GM13976 (cell line): ENCODE data around the gene ZSWIM6.
A peak's percentile ranks its signal among the peaks of the same experiment; 100 is the strongest.

ENCODE experiments used
- DNase-seq: peaks from one replicate; pipeline ENCODE4 v3.0.0; 2012; ENCODE audit warnings: low spot score
- CTCF ChIP-seq: IDR thresholded peaks from 2 replicates; pipeline ENCODE4 v1.5.1; 2012; ENCODE audit warnings: borderline replicate concordance, mild to moderate bottlenecking; ENCODE audit not compliant: insufficient read depth; ENCODE audit errors: extremely low read depth, missing control alignments, control extremely low read depth
- in situ Hi-C: fragments of 300-500 bp; cut with MboI; formaldehyde crosslinking; loops from one replicate; pipeline ENCODE4 v1.12.0; 2022; ENCODE audit warnings: low sequenced_read_pairs, mixed read lengths, inconsistent platforms; ENCODE audit not compliant: unreplicated experiment

ZSWIM6 gene

GRCh38 chr5:61311836-61312808 is 19.9 kb upstream of the ZSWIM6 start:
- in situ Hi-C loops, result no loop called here
- DNase-seq, result no peak
- TF ChIP-seq CTCF, result no peak

GRCh38 chr5:61313960-61314681 is 17.9 kb upstream of the ZSWIM6 start:
- TF ChIP-seq CTCF, result no peak
- in situ Hi-C loops, result no loop called here

GRCh38 chr5:61318376-61318775 is 13.7 kb upstream of the ZSWIM6 start:
- in situ Hi-C loops, result no loop called here
- TF ChIP-seq CTCF, result no peak
- no peak for DNase-seq

More at GRCh38 chr5:61313960-61314681, 17.9 kb upstream of the ZSWIM6 start:
- DNase-seq, result no peak

- TF ChIP-seq CTCF, result no peak
- peak; percentile 77 for DNase-seq
- in situ Hi-C loops, result no loop called here
Measured at GRCh38 chr5:61319388-61320146, 12.5 kb upstream of the ZSWIM6 start.

GRCh38 chr5:61320860-61321259 is 11.2 kb upstream of the ZSWIM6 start:
- in situ Hi-C loops, result no loop called here
- DNase-seq, result no peak
- no peak for TF ChIP-seq CTCF

- in situ Hi-C loops, result no loop called here
- TF ChIP-seq CTCF, result no peak
- no peak for DNase-seq
Measured at GRCh38 chr5:61321669-61322068, 10.4 kb upstream of the ZSWIM6 start.
